ENCODE data around the gene ZPR1. TPM values are rescaled to one million over a fixed set of nuclear protein-coding genes. Genes with fewer than 3 reads are reported as not detected.
"Not testable (repeated sequence)": the region's sequence is repeated elsewhere in the genome, so short reads cannot be mapped to it uniquely, and the experiment has no call there.

ZPR1 gene, protein sequence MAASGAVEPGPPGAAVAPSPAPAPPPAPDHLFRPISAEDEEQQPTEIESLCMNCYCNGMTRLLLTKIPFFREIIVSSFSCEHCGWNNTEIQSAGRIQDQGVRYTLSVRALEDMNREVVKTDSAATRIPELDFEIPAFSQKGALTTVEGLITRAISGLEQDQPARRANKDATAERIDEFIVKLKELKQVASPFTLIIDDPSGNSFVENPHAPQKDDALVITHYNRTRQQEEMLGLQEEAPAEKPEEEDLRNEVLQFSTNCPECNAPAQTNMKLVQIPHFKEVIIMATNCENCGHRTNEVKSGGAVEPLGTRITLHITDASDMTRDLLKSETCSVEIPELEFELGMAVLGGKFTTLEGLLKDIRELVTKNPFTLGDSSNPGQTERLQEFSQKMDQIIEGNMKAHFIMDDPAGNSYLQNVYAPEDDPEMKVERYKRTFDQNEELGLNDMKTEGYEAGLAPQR
- polyA plus RNA-seq: 41.3 TPM
- long read RNA-seq, donor 1, full-length matches to known transcripts: 5 of 5 reads
- long read RNA-seq, donor 1, partial matches to known transcripts: 0 of 5 reads
- long read RNA-seq, donor 1, other reads (novel, unspliced or antisense): 0 of 5 reads
- long read RNA-seq, donor 2, full-length matches to known transcripts: 20 of 20 reads
- long read RNA-seq, donor 2, partial matches to known transcripts: 0 of 20 reads
- long read RNA-seq, donor 2, other reads (novel, unspliced or antisense): 0 of 20 reads
- long read RNA-seq, donor 3: 0 reads
- long read RNA-seq, donor 4, full-length matches to known transcripts: 1 of 1 reads
- long read RNA-seq, donor 4, partial matches to known transcripts: 0 of 1 reads
- long read RNA-seq, donor 4, other reads (novel, unspliced or antisense): 0 of 1 reads
- long read RNA-seq, donor 5, full-length matches to known transcripts: 6 of 6 reads
- long read RNA-seq, donor 5, partial matches to known transcripts: 0 of 6 reads
- long read RNA-seq, donor 5, other reads (novel, unspliced or antisense): 0 of 6 reads
- long read RNA-seq, donor 6, full-length matches to known transcripts: 7 of 7 reads
- long read RNA-seq, donor 6, partial matches to known transcripts: 0 of 7 reads
- long read RNA-seq, donor 6, other reads (novel, unspliced or antisense): 0 of 7 reads
- long read RNA-seq, donor 7, full-length matches to known transcripts: 1 of 1 reads
- long read RNA-seq, donor 7, partial matches to known transcripts: 0 of 1 reads
- long read RNA-seq, donor 7, other reads (novel, unspliced or antisense): 0 of 1 reads
- long read RNA-seq, donor 8, full-length matches to known transcripts: 11 of 11 reads
- long read RNA-seq, donor 8, partial matches to known transcripts: 0 of 11 reads
- long read RNA-seq, donor 8, other reads (novel, unspliced or antisense): 0 of 11 reads
- long read RNA-seq, donor 9, full-length matches to known transcripts: 16 of 22 reads
- long read RNA-seq, donor 9, partial matches to known transcripts: 6 of 22 reads
- long read RNA-seq, donor 9, other reads (novel, unspliced or antisense): 0 of 22 reads
- long read RNA-seq, donor 10, full-length matches to known transcripts: 13 of 13 reads
- long read RNA-seq, donor 10, partial matches to known transcripts: 0 of 13 reads
- long read RNA-seq, donor 10, other reads (novel, unspliced or antisense): 0 of 13 reads
- long read RNA-seq, donor 11, full-length matches to known transcripts: 4 of 12 reads
- long read RNA-seq, donor 11, partial matches to known transcripts: 8 of 12 reads
- long read RNA-seq, donor 11, other reads (novel, unspliced or antisense): 0 of 12 reads

- peak within 1 kb of the TSS; percentile 88 for H3K4me3 ChIP-seq (ENCODE audit: low read length)
Measured at GRCh38 chr11:116787786-116788486, at the start of gene ZPR1. TSS of gene ZPR1 (minus strand) at chr11:116788023. CDS start at chr11:116787990, 33 bp downstream.

DNA sequence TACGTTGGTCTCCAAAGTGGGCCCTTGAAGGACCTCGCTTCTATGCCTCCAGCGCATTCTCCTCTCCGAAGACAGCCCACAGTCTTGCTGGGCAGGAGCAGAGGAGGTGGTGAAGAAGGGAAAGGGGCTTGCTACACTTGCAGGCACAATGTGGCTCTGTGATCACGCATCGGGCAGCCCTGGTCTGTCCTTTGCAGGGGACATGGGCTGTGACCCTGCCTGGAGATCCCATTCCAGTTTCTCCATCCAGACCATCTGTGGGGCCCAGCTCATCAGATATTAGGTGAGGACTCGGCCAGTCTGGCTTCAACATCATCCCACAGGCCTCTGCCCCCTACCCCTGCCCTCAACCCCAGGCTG, 48.8 kb upstream of the ZPR1 start:
- Histone ChIP-seq H3K27ac (ENCODE audit: low read length) (peak overlapping the region; percentile 96), H3K4me1 (ENCODE audit: control insufficient read depth, insufficient read depth, low read length) (peaks cover 68% of the 10 kb centered on the region), H3K4me3 (ENCODE audit: low read length) (peak overlapping the region; percentile 74), H3K36me3 (ENCODE audit: control insufficient read depth, insufficient read depth, low read length) (peaks cover 10% of the 10 kb centered on the region), H3K27me3 (ENCODE audit: control insufficient read depth, insufficient read depth, low read length) (no peaks in the 10 kb centered on the region), H3K9me3 (ENCODE audit: control insufficient read depth, low read depth, low read length) (no peaks in the 10 kb centered on the region)
- no CpG with 5 or more reads among the region's 7 CpGs for WGBS (ENCODE audit: insufficient coverage, low lambda C conversion rate)
- peak in 1 of 2 donors; percentile 51 for DNase-seq

More at GRCh38 chr11:116787786-116788486, at the start of gene ZPR1:
- Histone ChIP-seq H3K4me1 (ENCODE audit: control insufficient read depth, insufficient read depth, low read length) (peaks cover 34% of the 10 kb centered on the region), H3K27ac (ENCODE audit: low read length) (peak within 1 kb of the TSS; percentile 94), H3K36me3 (ENCODE audit: control insufficient read depth, insufficient read depth, low read length) (peaks cover 34% of the 10 kb centered on the region), H3K27me3 (ENCODE audit: control insufficient read depth, insufficient read depth, low read length) (no peaks in the 10 kb centered on the region), H3K9me3 (ENCODE audit: control insufficient read depth, low read depth, low read length) (no peaks in the 10 kb centered on the region)
- WGBS (ENCODE audit: insufficient coverage, low lambda C conversion rate): 10% methylated on average over 2 of the region's 56 CpGs
- DNase-seq: peak; percentile 79 to 91

- Histone ChIP-seq H3K4me1 (ENCODE audit: control insufficient read depth, insufficient read depth, low read length) (peaks cover 64% of the 10 kb centered on the region), H3K9me3 (ENCODE audit: control insufficient read depth, low read depth, low read length) (no peaks in the 10 kb centered on the region), H3K27ac (ENCODE audit: low read length) (peak overlapping the region; percentile 96), H3K27me3 (ENCODE audit: control insufficient read depth, insufficient read depth, low read length) (no peaks in the 10 kb centered on the region), H3K4me3 (ENCODE audit: low read length) (peak overlapping the region; percentile 74), H3K36me3 (ENCODE audit: control insufficient read depth, insufficient read depth, low read length) (peaks cover 10% of the 10 kb centered on the region)
- 20% methylated on average over 1 of the region's 57 CpGs for WGBS (ENCODE audit: insufficient coverage, low lambda C conversion rate)
- peak; percentile 92 to 95 for DNase-seq
Measured at GRCh38 chr11:116835791-116836631, 48.2 kb upstream of the ZPR1 start.

- no CpG with 5 or more reads among the region's 28 CpGs for WGBS (ENCODE audit: insufficient coverage, low lambda C conversion rate)
- Histone ChIP-seq H3K27ac (ENCODE audit: low read length) (peak overlapping the region; percentile 96), H3K27me3 (ENCODE audit: control insufficient read depth, insufficient read depth, low read length) (no peaks in the 10 kb centered on the region), H3K4me1 (ENCODE audit: control insufficient read depth, insufficient read depth, low read length) (peaks cover 61% of the 10 kb centered on the region), H3K36me3 (ENCODE audit: control insufficient read depth, insufficient read depth, low read length) (peaks cover 10% of the 10 kb centered on the region), H3K4me3 (ENCODE audit: low read length) (peak overlapping the region; percentile 74), H3K9me3 (ENCODE audit: control insufficient read depth, low read depth, low read length) (no peaks in the 10 kb centered on the region)
- DNase-seq: no peak
Measured at GRCh38 chr11:116835042-116835772, 47.4 kb upstream of the ZPR1 start.

DNA sequence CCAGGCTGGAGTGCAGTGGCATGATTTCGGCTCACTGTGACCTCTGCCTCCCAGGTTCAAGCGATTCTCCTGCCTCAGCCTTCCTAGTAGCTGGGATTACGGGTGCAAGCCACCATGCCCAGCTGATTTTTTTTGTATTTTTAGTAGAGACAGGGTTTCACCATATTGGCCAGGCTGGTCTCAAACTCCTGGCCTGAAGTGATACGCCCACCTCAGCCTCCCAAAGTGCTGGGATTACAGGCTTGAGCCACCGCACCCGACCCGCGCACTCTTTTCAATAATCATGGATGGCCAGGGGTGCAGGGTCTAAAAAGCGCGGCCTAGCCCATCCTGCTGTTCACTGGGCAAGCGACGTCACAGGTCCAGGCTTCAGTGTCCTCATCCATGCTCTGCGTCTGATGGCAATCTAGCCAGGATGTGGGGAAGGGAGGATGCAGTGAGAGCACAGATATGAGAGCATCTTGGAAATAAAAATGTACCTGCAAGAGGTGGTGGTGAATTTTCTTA, 46.8 kb upstream of the ZPR1 start:
- not testable (repeated sequence) for DNase-seq; H3K9me3 ChIP-seq (ENCODE audit: control insufficient read depth, low read depth, low read length); H3K27me3 ChIP-seq (ENCODE audit: control insufficient read depth, insufficient read depth, low read length); H3K36me3 ChIP-seq (ENCODE audit: control insufficient read depth, insufficient read depth, low read length)
- Histone ChIP-seq H3K27ac (ENCODE audit: low read length) (peak overlapping the region; percentile 96), H3K4me3 (ENCODE audit: low read length) (peak overlapping the region; percentile 74), H3K4me1 (ENCODE audit: control insufficient read depth, insufficient read depth, low read length) (peaks cover 62% of the 10 kb centered on the region)
- WGBS (ENCODE audit: insufficient coverage, low lambda C conversion rate): no CpG with 5 or more reads among the region's 13 CpGs

DNA sequence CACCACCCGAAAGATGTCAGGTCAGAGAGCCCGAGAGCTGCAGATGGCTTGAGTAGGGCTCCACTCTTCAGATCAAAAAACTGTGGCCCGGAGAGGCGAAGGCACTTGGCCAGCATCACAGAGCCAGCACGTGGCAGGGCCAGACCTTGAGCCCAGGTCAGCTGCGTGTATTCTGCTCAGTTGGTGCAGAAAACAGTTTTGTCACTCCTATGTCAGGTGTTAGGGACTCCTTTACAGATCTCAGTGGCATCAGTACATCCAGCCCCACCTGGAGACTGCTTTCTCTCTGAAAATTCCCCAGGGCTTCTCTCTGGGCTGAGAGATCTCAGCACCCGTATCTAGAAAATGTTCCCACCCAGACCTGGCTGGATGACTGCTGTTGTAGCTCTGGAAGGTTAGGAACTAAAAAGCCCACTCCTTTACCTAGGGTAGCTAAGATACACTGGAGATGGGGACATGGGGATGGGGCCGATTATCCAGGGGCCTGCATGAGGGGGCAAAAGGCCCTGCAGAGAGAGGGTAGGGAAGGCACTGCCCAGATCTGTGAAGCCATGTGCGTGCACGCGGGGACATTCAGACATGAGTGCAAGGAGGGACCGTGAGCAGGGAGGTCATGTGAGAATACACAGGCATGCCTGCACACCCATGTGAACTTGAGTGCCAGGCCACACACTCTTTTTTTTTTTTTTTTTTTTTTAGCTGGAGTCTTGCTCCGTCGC, 46.2 kb upstream of the ZPR1 start:
- Histone ChIP-seq H3K9me3 (ENCODE audit: control insufficient read depth, low read depth, low read length) (no peaks in the 10 kb centered on the region), H3K4me1 (ENCODE audit: control insufficient read depth, insufficient read depth, low read length) (peaks cover 60% of the 10 kb centered on the region), H3K27ac (ENCODE audit: low read length) (peak overlapping the region; percentile 97), H3K27me3 (ENCODE audit: control insufficient read depth, insufficient read depth, low read length) (no peaks in the 10 kb centered on the region), H3K4me3 (ENCODE audit: low read length) (no peak overlapping the region), H3K36me3 (ENCODE audit: control insufficient read depth, insufficient read depth, low read length) (peaks cover 10% of the 10 kb centered on the region)
- no CpG with 5 or more reads among the region's 14 CpGs for WGBS (ENCODE audit: insufficient coverage, low lambda C conversion rate)
- DNase-seq: peak in 1 of 2 donors; percentile 71

GRCh38 chr11:116833491-116833815, 45.6 kb upstream of the ZPR1 start:
- Histone ChIP-seq H3K27me3 (ENCODE audit: control insufficient read depth, insufficient read depth, low read length) (no peaks in the 10 kb centered on the region), H3K36me3 (ENCODE audit: control insufficient read depth, insufficient read depth, low read length) (peaks cover 10% of the 10 kb centered on the region), H3K27ac (ENCODE audit: low read length) (peak overlapping the region; percentile 97), H3K4me3 (ENCODE audit: low read length) (no peak overlapping the region), H3K4me1 (ENCODE audit: control insufficient read depth, insufficient read depth, low read length) (peaks cover 61% of the 10 kb centered on the region), H3K9me3 (ENCODE audit: control insufficient read depth, low read depth, low read length) (no peaks in the 10 kb centered on the region)
- WGBS (ENCODE audit: insufficient coverage, low lambda C conversion rate): 90% methylated on average over 2 of the region's 10 CpGs
- DNase-seq: no peak
